IMR-90 (cell line): ENCODE data around the gene SLC26A5. TPM values are rescaled to one million over a fixed set of nuclear protein-coding genes. Genes with fewer than 3 reads are reported as not detected.

Experiments used
- ATAC-seq: fragments of 200-7000 bp; cut with Tn5 transposase; 2 replicates; pipeline ENCODE4 v1.9.1; 2020; ENCODE audit warnings: low read depth, mild to moderate bottlenecking, moderate library complexity
- BruUV-seq: library from RNA; stranded (reverse); fragments of 400-500 nt; replicated peaks from 2 replicates; lab custom pipeline; 2021; lab: Mats Ljungman, UMichigan
- CTCF ChIA-PET: fragments of 300-600 bp; formaldehyde crosslinking; extraction: SDS; loops from one replicate; lab custom pipeline; 2021; ENCODE audit warnings: antibody characterized with exemption; lab: Yijun Ruan, JAX
- POLR2A ChIA-PET: fragments of 300-600 bp; sonication (Branson Sonifier 250); formaldehyde crosslinking; loops from one replicate; lab custom pipeline; 2022; ENCODE audit warnings: antibody characterized with exemption; ENCODE audit not compliant: unreplicated experiment; lab: Charles Lee
- DNase-seq: peaks from one replicate; pipeline ENCODE4 v3.0.0; 2013
- H2AFZ ChIP-seq: replicated peaks from 2 replicates; pipeline ENCODE3; 2013; ENCODE audit warnings: low read length, mild to moderate bottlenecking; ENCODE audit not compliant: poor library complexity
- H2AK5ac ChIP-seq: 2 replicates; pipeline ENCODE4 v1.6.1; 2013; ENCODE audit warnings: low read depth, low read length, inconsistent platforms
- H2AK9ac ChIP-seq: replicated peaks from 2 replicates; pipeline ENCODE3; 2013; ENCODE audit warnings: mild to moderate bottlenecking, low read depth, low read length, moderate library complexity; ENCODE audit not compliant: poor library complexity
- H2BK120ac ChIP-seq: 2 replicates; pipeline ENCODE4 v1.6.1; 2013; ENCODE audit warnings: low read depth, low read length, inconsistent platforms
- H2BK15ac ChIP-seq: 3 replicates; pipeline ENCODE4 v1.6.1; 2013; ENCODE audit warnings: low read depth, low read length, inconsistent platforms
- H2BK20ac ChIP-seq: 2 replicates; pipeline ENCODE4 v1.6.1; 2013; ENCODE audit warnings: low read depth, mild to moderate bottlenecking, inconsistent platforms, low read length, moderate library complexity
- H2BK5ac ChIP-seq: 2 replicates; pipeline ENCODE4 v1.6.1; 2013; ENCODE audit warnings: mild to moderate bottlenecking, low read depth, low read length, inconsistent platforms; ENCODE audit not compliant: poor library complexity, severe bottlenecking
- H3K14ac ChIP-seq: replicated peaks from 2 replicates; pipeline ENCODE4 v1.6.1; 2013; ENCODE audit warnings: low read depth, low read length, inconsistent platforms
- H3K18ac ChIP-seq: 2 replicates; pipeline ENCODE4 v1.6.1; 2013; ENCODE audit warnings: low read depth, low read length, control low read depth
- H3K23ac ChIP-seq: 2 replicates; pipeline ENCODE4 v1.6.1; 2013; ENCODE audit warnings: low read depth, low read length, inconsistent platforms
- H3K27ac ChIP-seq: 2 replicates; pipeline ENCODE4 v1.5.1; 2013; ENCODE audit warnings: mild to moderate bottlenecking, control low read depth, low read length; ENCODE audit not compliant: insufficient read depth
- H3K27me3 ChIP-seq: 2 replicates; pipeline ENCODE4 v1.6.1; 2013; ENCODE audit warnings: low read length; ENCODE audit not compliant: control insufficient read depth, insufficient read depth
- H3K36me3 ChIP-seq: 2 replicates; pipeline ENCODE4 v1.6.1; 2013; ENCODE audit warnings: low read length, mixed read lengths; ENCODE audit not compliant: control insufficient read depth, insufficient read depth
- H3K4ac ChIP-seq: 2 replicates; pipeline ENCODE4 v1.6.1; 2013; ENCODE audit warnings: low read depth, low read length, inconsistent platforms
- H3K4me1 ChIP-seq: 2 replicates; pipeline ENCODE4 v1.6.1; 2013; ENCODE audit warnings: low read length, mixed read lengths; ENCODE audit not compliant: control insufficient read depth, insufficient read depth
- H3K4me2 ChIP-seq: 2 replicates; pipeline ENCODE4 v1.6.1; 2013; ENCODE audit warnings: low read depth, mild to moderate bottlenecking, control low read depth, low read length, moderate library complexity
- H3K4me3 ChIP-seq: 2 replicates; pipeline ENCODE4 v1.5.1; 2013; ENCODE audit warnings: low read depth, mild to moderate bottlenecking, control low read depth, low read length, moderate library complexity; ENCODE audit not compliant: insufficient read depth
- H3K56ac ChIP-seq: 2 replicates; pipeline ENCODE4 v1.6.1; 2013; ENCODE audit warnings: low read length, inconsistent platforms; ENCODE audit not compliant: insufficient read depth; ENCODE audit errors: extremely low read depth
- H3K79me1 ChIP-seq, 2 experiments: 2 replicates each; pipeline ENCODE4 v1.6.1; 2013; ENCODE audit warnings: low read length in 2 of 2, inconsistent platforms in 1 of 2, low read depth in 1 of 2
- H3K9ac ChIP-seq: 2 replicates; pipeline ENCODE4 v1.6.1; 2013; ENCODE audit warnings: low read depth, low read length, control low read depth
- H3K9me1 ChIP-seq: 2 replicates; pipeline ENCODE4 v1.6.1; 2013; ENCODE audit warnings: low read length, inconsistent platforms; ENCODE audit not compliant: insufficient read depth
- H3K9me3 ChIP-seq: 2 replicates; pipeline ENCODE4 v1.6.1; 2013; ENCODE audit warnings: low read length; ENCODE audit not compliant: control insufficient read depth, insufficient read depth
- H4K20me1 ChIP-seq: 2 replicates; pipeline ENCODE4 v1.6.1; 2013; ENCODE audit warnings: low read length, inconsistent platforms; ENCODE audit not compliant: insufficient read depth
- H4K5ac ChIP-seq: 2 replicates; pipeline ENCODE4 v1.6.1; 2013; ENCODE audit warnings: mild to moderate bottlenecking, low read depth, low read length, control low read depth
- H4K8ac ChIP-seq, 2 experiments: 2 replicates each; pipeline ENCODE4 v1.6.1; 2013; ENCODE audit warnings: low read depth in 2 of 2, low read length in 2 of 2, control low read depth in 1 of 2, inconsistent platforms in 1 of 2
- H4K91ac ChIP-seq: 2 replicates; pipeline ENCODE4 v1.6.1; 2013; ENCODE audit warnings: low read depth, low read length, inconsistent platforms; ENCODE audit not compliant: insufficient read depth
- BHLHE40 ChIP-seq: fragments of 150-350 bp; IDR thresholded peaks from 2 replicates; pipeline ENCODE4 v1.6.1; 2016; ENCODE audit warnings: mild to moderate bottlenecking, low read depth, low read length
- NFE2L2 ChIP-seq: fragments of 150-350 bp; IDR thresholded peaks from 2 replicates; pipeline ENCODE4 v1.6.1; 2016; ENCODE audit warnings: low read depth, mild to moderate bottlenecking, low read length
- USF2 ChIP-seq: fragments of 150-350 bp; IDR thresholded peaks from 2 replicates; pipeline ENCODE4 v1.6.1; 2017; ENCODE audit warnings: mild to moderate bottlenecking, antibody characterized with exemption, low read length, low read depth
- WGBS, 2 experiments: methylation state at CpG; one replicate each; pipeline versions ENCODE4 v1.1.5 to v1.1.7; 2013; ENCODE audit warnings: missing lambda C conversion rate in 2 of 2; ENCODE audit not compliant: insufficient read length in 1 of 2; ENCODE audit errors: extremely low coverage in 2 of 2; 5-methylcytosine and 5-hydroxymethylcytosine counted together
- dilution Hi-C: fragments of 300-500 bp; cut with HindIII; formaldehyde crosslinking; loops from one replicate; pipeline ENCODE4 v1.14.3; 2018; ENCODE audit warnings: low sequenced_read_pairs; ENCODE audit not compliant: unreplicated experiment
- in situ Hi-C: fragments of 300-500 bp; cut with MboI; formaldehyde crosslinking; loops from 3 replicates; pipeline ENCODE4 v1.14.3; 2019; ENCODE audit warnings: low sequenced_read_pairs, inconsistent platforms, mixed read lengths
- intact Hi-C: fragments of 100-400 bp; cut with micrococcal nuclease; formaldehyde crosslinking; loops from 2 replicates; pipeline ENCODE4 v1.10.0; 2022
- polyA plus RNA-seq, 3 experiments: library from polyadenylated mRNA; depleted of rRNA; stranded (reverse); fragments of >200 nt; gene quantifications; 2 replicates each; pipeline ENCODE4 v1.2.3, GENCODE V29; 2012; ENCODE audit warnings: low replicate concordance in 1 of 3
- total RNA-seq: library from RNA; depleted of rRNA; stranded (reverse); fragments of >200 nt; gene quantifications from 2 replicates; pipeline ENCODE4 v1.2.3, GENCODE V29; 2012
- TF ChIP-seq, protein P1 (sequence below): conservative IDR thresholded peaks from 2 replicates; pipeline ENCODE4 v1.5.1; 2012; ENCODE audit warnings: mild to moderate bottlenecking, low read depth, low read length, improper control_type of control experiment

SLC26A5 gene
- total and polyA plus RNA-seq, 2 of the 4 experiments (the other 2 are of a cell fraction): not detected

GRCh38 chr7:103462358-103462757, 16.4 kb upstream of the SLC26A5 start:
- ChIA-PET POLR2A (no interaction called here), CTCF (no interaction called here)
- Histone ChIP-seq H3K36me3 (no peaks in the 10 kb centered on the region), H2AK9ac (no peak overlapping the region), H4K91ac (no peak overlapping the region), H3K56ac (no peak overlapping the region), H2BK20ac (no peak overlapping the region), H3K18ac (no peak overlapping the region), H3K27me3 (peaks cover under 1% of the 10 kb centered on the region; the same call in 1 of the 2 replicates), H2BK15ac (no peak overlapping the region), H3K4me1 (no peaks in the 10 kb centered on the region), H3K79me1 (no peaks in the 10 kb centered on the region), H2BK120ac (no peak overlapping the region), H3K9me3 (no peaks in the 10 kb centered on the region), H2AFZ (no peak overlapping the region), H4K5ac (no peak overlapping the region), H2BK5ac (no peak overlapping the region), H3K23ac (no peak overlapping the region), H4K20me1 (no peaks in the 10 kb centered on the region), H3K4ac (no peak overlapping the region), H4K8ac (no peak overlapping the region), H2AK5ac (no peak overlapping the region), H3K4me2 (no peak overlapping the region), H3K27ac (no peak overlapping the region), H3K9me1 (no peaks in the 10 kb centered on the region), H3K9ac (no peak overlapping the region), H3K14ac (no peak overlapping the region), H3K4me3 (no peak overlapping the region)
- 40% methylated on average over 1 of the region's 7 CpGs; no CpG with 5 or more reads in 1 of the 2 experiments for WGBS, 2 experiments
- DNase-seq: no peak
- dilution Hi-C loops: no loop called here
- no peak for ATAC-seq
- no TSS peak for BruUV-seq
- no peak for TF ChIP-seq USF2
- TF ChIP-seq BHLHE40: no peak
- TF ChIP-seq, protein P1, sequence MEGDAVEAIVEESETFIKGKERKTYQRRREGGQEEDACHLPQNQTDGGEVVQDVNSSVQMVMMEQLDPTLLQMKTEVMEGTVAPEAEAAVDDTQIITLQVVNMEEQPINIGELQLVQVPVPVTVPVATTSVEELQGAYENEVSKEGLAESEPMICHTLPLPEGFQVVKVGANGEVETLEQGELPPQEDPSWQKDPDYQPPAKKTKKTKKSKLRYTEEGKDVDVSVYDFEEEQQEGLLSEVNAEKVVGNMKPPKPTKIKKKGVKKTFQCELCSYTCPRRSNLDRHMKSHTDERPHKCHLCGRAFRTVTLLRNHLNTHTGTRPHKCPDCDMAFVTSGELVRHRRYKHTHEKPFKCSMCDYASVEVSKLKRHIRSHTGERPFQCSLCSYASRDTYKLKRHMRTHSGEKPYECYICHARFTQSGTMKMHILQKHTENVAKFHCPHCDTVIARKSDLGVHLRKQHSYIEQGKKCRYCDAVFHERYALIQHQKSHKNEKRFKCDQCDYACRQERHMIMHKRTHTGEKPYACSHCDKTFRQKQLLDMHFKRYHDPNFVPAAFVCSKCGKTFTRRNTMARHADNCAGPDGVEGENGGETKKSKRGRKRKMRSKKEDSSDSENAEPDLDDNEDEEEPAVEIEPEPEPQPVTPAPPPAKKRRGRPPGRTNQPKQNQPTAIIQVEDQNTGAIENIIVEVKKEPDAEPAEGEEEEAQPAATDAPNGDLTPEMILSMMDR: no peak
- no peak for TF ChIP-seq NFE2L2
- intact Hi-C loops: no loop called here
- in situ Hi-C loops: no loop called here
